ENCODE measurements around the gene MYL9. TPM values are rescaled to one million over a fixed set of nuclear protein-coding genes. Genes with fewer than 3 reads are reported as not detected.

Gene MYL9
- total RNA-seq, 4 donors from 2014 or later = 156 to 974 (median 332) TPM

- Histone ChIP-seq H3K4me1 (peaks cover 21 to 22% (median 22%) of the 10 kb centered on the region in 4 donors), H3K36me3 (peaks cover 0 to 30% (median 9%) of the 10 kb centered on the region in 4 donors), H3K4me3 (no peak overlapping the region), H3K27me3 (no peaks in the 10 kb centered on the region), H3K9me3 (no peaks in the 10 kb centered on the region), H3K27ac (no peak overlapping the region)
- intact Hi-C loops (cut with DNase I; ENCODE audit: low total_unique reads) (no loop called here), in situ Hi-C loops (cut with MboI; ENCODE audit: low pct_ligation_motif_present in 1 of 4, low pct_unique_long_range_greater_than_20kb in 1 of 4, low sequenced_read_pairs in 3 of 4) (no loop called here)
- WGBS, 2 donors (ENCODE audit: low coverage in 1 of 2) = 94 to 100% methylated on average over 9 to 33 of the region's 33 CpGs
- no peak for DNase-seq
- no peak for TF ChIP-seq EP300 (IDR thresholded peaks at IDR 0.05; ENCODE audit: low read depth)
- TF ChIP-seq POLR2A (IDR thresholded peaks at IDR 0.05) = no peak
- no peak for TF ChIP-seq POLR2AphosphoS5 (IDR thresholded peaks at IDR 0.05)
- TF ChIP-seq, protein P1, sequence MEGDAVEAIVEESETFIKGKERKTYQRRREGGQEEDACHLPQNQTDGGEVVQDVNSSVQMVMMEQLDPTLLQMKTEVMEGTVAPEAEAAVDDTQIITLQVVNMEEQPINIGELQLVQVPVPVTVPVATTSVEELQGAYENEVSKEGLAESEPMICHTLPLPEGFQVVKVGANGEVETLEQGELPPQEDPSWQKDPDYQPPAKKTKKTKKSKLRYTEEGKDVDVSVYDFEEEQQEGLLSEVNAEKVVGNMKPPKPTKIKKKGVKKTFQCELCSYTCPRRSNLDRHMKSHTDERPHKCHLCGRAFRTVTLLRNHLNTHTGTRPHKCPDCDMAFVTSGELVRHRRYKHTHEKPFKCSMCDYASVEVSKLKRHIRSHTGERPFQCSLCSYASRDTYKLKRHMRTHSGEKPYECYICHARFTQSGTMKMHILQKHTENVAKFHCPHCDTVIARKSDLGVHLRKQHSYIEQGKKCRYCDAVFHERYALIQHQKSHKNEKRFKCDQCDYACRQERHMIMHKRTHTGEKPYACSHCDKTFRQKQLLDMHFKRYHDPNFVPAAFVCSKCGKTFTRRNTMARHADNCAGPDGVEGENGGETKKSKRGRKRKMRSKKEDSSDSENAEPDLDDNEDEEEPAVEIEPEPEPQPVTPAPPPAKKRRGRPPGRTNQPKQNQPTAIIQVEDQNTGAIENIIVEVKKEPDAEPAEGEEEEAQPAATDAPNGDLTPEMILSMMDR (IDR thresholded peaks at IDR 0.05) = no peak
Measured at GRCh38 chr20:36496707-36497669, 44.3 kb upstream of the MYL9 start.

GRCh38 chr20:36497856-36498255, 43.5 kb upstream of the MYL9 start:
- in situ Hi-C loops (cut with MboI; ENCODE audit: low pct_ligation_motif_present in 1 of 4, low pct_unique_long_range_greater_than_20kb in 1 of 4, low sequenced_read_pairs in 3 of 4) = no loop called here
- DNase-seq = no peak
- peaks cover 0 to 34% (median 9%) of the 10 kb centered on the region in 4 donors for H3K36me3 ChIP-seq

DNA sequence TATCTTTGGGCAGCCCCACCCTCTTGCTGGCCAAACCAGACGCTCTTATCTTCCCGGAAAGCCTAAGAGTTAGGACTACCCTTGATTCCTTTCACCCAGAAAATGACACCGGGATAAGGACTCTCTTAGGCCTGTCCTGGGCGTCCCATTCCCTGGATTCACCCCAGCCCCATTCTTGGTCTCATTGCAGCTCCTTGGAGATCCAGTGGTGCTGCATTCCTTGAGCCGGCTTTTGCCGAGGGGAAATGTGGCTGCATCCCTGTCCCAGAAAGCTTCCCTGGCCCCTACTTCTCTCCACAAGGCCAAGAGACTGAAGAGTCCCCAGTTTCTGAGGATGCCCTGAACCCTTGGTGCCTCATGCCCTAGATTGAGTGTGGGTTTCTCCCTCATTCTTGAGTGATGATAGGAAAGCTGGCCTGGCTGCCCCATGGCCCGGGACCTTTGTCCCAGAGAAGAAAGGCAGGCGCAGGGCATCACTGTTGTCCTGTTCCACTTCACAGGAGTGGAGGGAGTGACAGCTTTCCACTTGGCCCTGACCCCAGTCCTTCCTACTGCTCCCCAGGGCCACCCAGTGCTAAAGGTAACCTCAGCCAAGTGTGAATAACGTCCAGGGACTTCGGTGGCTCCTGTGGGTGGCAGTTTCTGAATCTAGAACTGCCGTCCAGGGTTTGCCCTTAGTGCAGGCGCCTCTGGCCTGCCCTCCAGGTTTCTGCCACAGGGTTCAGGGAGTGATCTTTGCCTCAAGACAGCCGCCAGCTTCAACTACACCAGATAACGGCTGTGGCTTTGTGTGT, 42.7 kb upstream of the MYL9 start:
- intact Hi-C loops (cut with DNase I; ENCODE audit: low total_unique reads) = no loop called here
- no peaks in the 10 kb centered on the region for H3K9me3 ChIP-seq
- H3K4me1 ChIP-seq = peaks cover 5 to 6% (median 6%) of the 10 kb centered on the region in 4 donors
- no peaks in the 10 kb centered on the region for H3K27me3 ChIP-seq
- H3K4me3 ChIP-seq = no peak overlapping the region
- no peak for TF ChIP-seq POLR2AphosphoS5 (IDR thresholded peaks at IDR 0.05)
- no peak for TF ChIP-seq EP300 (IDR thresholded peaks at IDR 0.05; ENCODE audit: low read depth)
- TF ChIP-seq POLR2A (IDR thresholded peaks at IDR 0.05) = no peak
- in situ Hi-C loops (cut with MboI; ENCODE audit: low pct_ligation_motif_present in 1 of 4, low pct_unique_long_range_greater_than_20kb in 1 of 4, low sequenced_read_pairs in 3 of 4) = no loop called here
- peaks cover 0 to 34% (median 9%) of the 10 kb centered on the region in 4 donors for H3K36me3 ChIP-seq
- no peak overlapping the region for H3K27ac ChIP-seq
- no peak for DNase-seq
- WGBS, 2 donors (ENCODE audit: low coverage in 1 of 2) = 80 to 90% methylated on average over 2 to 14 of the region's 14 CpGs

More at GRCh38 chr20:36497856-36498255, 43.5 kb upstream of the MYL9 start:
- 85% methylated on average over 4 of the region's 4 CpGs; no CpG with 5 or more reads in 1 of the 2 donors for WGBS, 2 donors (ENCODE audit: low coverage in 1 of 2)
- peaks cover 12 to 14% (median 13%) of the 10 kb centered on the region in 4 donors for H3K4me1 ChIP-seq
- H3K9me3 ChIP-seq = no peaks in the 10 kb centered on the region
- TF ChIP-seq POLR2A (IDR thresholded peaks at IDR 0.05) (no peak), POLR2AphosphoS5 (IDR thresholded peaks at IDR 0.05) (no peak), EP300 (IDR thresholded peaks at IDR 0.05; ENCODE audit: low read depth) (no peak)
- TF ChIP-seq, protein P1 (IDR thresholded peaks at IDR 0.05) = no peak
- intact Hi-C loops (cut with DNase I; ENCODE audit: low total_unique reads) = no loop called here
- no peak overlapping the region for H3K4me3 ChIP-seq
- no peaks in the 10 kb centered on the region for H3K27me3 ChIP-seq
- no peak overlapping the region for H3K27ac ChIP-seq

- DNase-seq = no peak
- Histone ChIP-seq H3K4me1 (peaks cover 0 to under 1% (median 0%) of the 10 kb centered on the region in 4 donors), H3K9me3 (no peaks in the 10 kb centered on the region), H3K27me3 (no peaks in the 10 kb centered on the region), H3K4me3 (no peak overlapping the region), H3K27ac (no peak overlapping the region), H3K36me3 (peaks cover 0 to 34% (median 12%) of the 10 kb centered on the region in 4 donors)
- in situ Hi-C loops (cut with MboI; ENCODE audit: low pct_ligation_motif_present in 1 of 4, low pct_unique_long_range_greater_than_20kb in 1 of 4, low sequenced_read_pairs in 3 of 4) (no loop called here), intact Hi-C loops (cut with DNase I; ENCODE audit: low total_unique reads) (no loop called here)
- WGBS, 2 donors (ENCODE audit: low coverage in 1 of 2) = 90 to 91% methylated on average over 12 to 26 of the region's 26 CpGs
- no peak for TF ChIP-seq POLR2A (IDR thresholded peaks at IDR 0.05)
- TF ChIP-seq, protein P1 (IDR thresholded peaks at IDR 0.05) = no peak
Measured at GRCh38 chr20:36499211-36499610, 42.1 kb upstream of the MYL9 start.

Data from transverse colon (tissue), 4 donors.